B cell (primary cell): ENCODE results near the gene FADS1. TPM values are rescaled to one million over a fixed set of nuclear protein-coding genes. Genes with fewer than 3 reads are reported as not detected.

Source experiments
- ATAC-seq: fragments of 200-7000 bp; cut with Tn5 transposase; one replicate; pipeline ENCODE4 v1.10.0; 2021; ENCODE audit warnings: low read depth, mild to moderate bottlenecking, moderate number of reproducible peaks, moderate library complexity
- CTCF ChIA-PET: fragments of 350-600 bp; sonication (Branson Sonifier 250); formaldehyde crosslinking; loops from one replicate; lab custom pipeline; 2021; ENCODE audit warnings: antibody characterized with exemption, inconsistent platforms; lab: Charles Lee
- POLR2A ChIA-PET: fragments of 350-600 bp; sonication (Branson Sonifier 250); formaldehyde crosslinking; loops from one replicate; lab custom pipeline; 2021; ENCODE audit warnings: antibody characterized with exemption; lab: Charles Lee
- DNase-seq: peaks from one replicate; pipeline ENCODE4 v3.0.0; 2013
- H2AFZ ChIP-seq: 2 replicates; pipeline ENCODE4 v1.6.1; 2012; ENCODE audit warnings: mild to moderate bottlenecking, low read depth, low read length; ENCODE audit not compliant: insufficient read depth, poor library complexity, severe bottlenecking
- H3K27ac ChIP-seq, 2 donors: 1 replicate in 1 of 2; 2 replicates in 1 of 2; pipeline ENCODE4 v1.5.1; 2012 to 2013; ENCODE audit warnings: low read length in 2 of 2, mild to moderate bottlenecking in 2 of 2, moderate library complexity in 1 of 2
- H3K27me3 ChIP-seq, 4 experiments: fragments of 200-600 bp in 1 of 4; sonication (generic) in 1 of 4; replicated peaks in 1 of 4; 1 replicate in 2 of 4; 2 replicates in 2 of 4; pipeline versions ENCODE4 v1.6.1 to v1.7.0; 2013 to 2016; ENCODE audit warnings: low read length in 3 of 4, mild to moderate bottlenecking in 2 of 4, mixed read lengths in 1 of 4, moderate library complexity in 1 of 4; ENCODE audit not compliant: insufficient read depth in 4 of 4, control insufficient read depth in 3 of 4; ENCODE audit errors: control extremely low read depth in 1 of 4
- H3K36me3 ChIP-seq, 2 experiments: replicated peaks in 1 of 2; 1 replicate in 1 of 2; 2 replicates in 1 of 2; pipeline versions ENCODE4 v1.6.1 to v1.7.1; 2013; ENCODE audit warnings: low read length in 1 of 2; ENCODE audit not compliant: insufficient read depth in 2 of 2, control insufficient read depth in 1 of 2; ENCODE audit errors: control extremely low read depth in 1 of 2, extremely low read depth in 1 of 2
- H3K4me1 ChIP-seq, 2 donors: fragments of 200-600 bp in 1 of 2; sonication (generic) in 1 of 2; 1 replicate in 1 of 2; 2 replicates in 1 of 2; pipeline versions ENCODE4 v1.5.1 to v1.6.1; 2013 to 2017; ENCODE audit warnings: low read length in 2 of 2; ENCODE audit not compliant: control insufficient read depth in 2 of 2, insufficient read depth in 2 of 2
- H3K4me2 ChIP-seq: replicated peaks from 2 replicates; pipeline ENCODE3; 2012; ENCODE audit warnings: mild to moderate bottlenecking, low read depth, low read length; ENCODE audit not compliant: poor library complexity, severe bottlenecking
- H3K4me3 ChIP-seq, 5 experiments: fragments of 200-600 bp in 1 of 5; sonication (generic) in 1 of 5; 1 replicate in 3 of 5; 2 replicates in 2 of 5; pipeline versions ENCODE4 v1.5.1 to v1.7.0; 2011 to 2016; ENCODE audit warnings: low read length in 4 of 5, mild to moderate bottlenecking in 4 of 5, low read depth in 2 of 5, control low read depth in 1 of 5, moderate library complexity in 1 of 5; ENCODE audit not compliant: insufficient read depth in 1 of 5; ENCODE audit errors: control extremely low read depth in 1 of 5, extremely low read depth in 1 of 5
- H3K79me2 ChIP-seq: fragments of 200-600 bp; sonication (generic); one replicate; pipeline ENCODE4 v1.6.0; 2016; ENCODE audit warnings: low read length; ENCODE audit not compliant: control insufficient read depth, insufficient read depth
- H3K9ac ChIP-seq: fragments of 200-600 bp; sonication (generic); 2 replicates; pipeline ENCODE4 v1.6.1; 2017; ENCODE audit warnings: mild to moderate bottlenecking, low read length, moderate library complexity
- H3K9me3 ChIP-seq, 3 donors: one replicate each; pipeline versions ENCODE4 v1.6.1 to v1.7.1; 2013; ENCODE audit warnings: low read length in 2 of 3; ENCODE audit not compliant: control insufficient read depth in 2 of 3, insufficient read depth in 1 of 3; ENCODE audit errors: control extremely low read depth in 1 of 3
- H4K20me1 ChIP-seq: 2 replicates; pipeline ENCODE4 v1.6.0; 2012; ENCODE audit warnings: mild to moderate bottlenecking, low read length; ENCODE audit not compliant: insufficient read depth, control insufficient read depth, poor library complexity, severe bottlenecking
- H3K27ac Mint-ChIP-seq: one replicate; pipeline ENCODE4 v1.8.0; 2021; ENCODE audit warnings: mixed read lengths
- H3K27me3 Mint-ChIP-seq: one replicate; pipeline ENCODE4 v1.8.0; 2021; ENCODE audit warnings: mixed read lengths
- H3K4me1 Mint-ChIP-seq: one replicate; pipeline ENCODE4 v1.8.0; 2021; ENCODE audit warnings: mixed read lengths
- H3K4me3 Mint-ChIP-seq: one replicate; pipeline ENCODE4 v1.8.0; 2021; ENCODE audit warnings: mixed read lengths
- H3K9me3 Mint-ChIP-seq: one replicate; pipeline ENCODE4 v1.8.0; 2022; ENCODE audit warnings: mixed read lengths; ENCODE audit not compliant: insufficient read depth
- EZH2 ChIP-seq: IDR thresholded peaks from 2 replicates; pipeline ENCODE4 v1.6.1; 2012; ENCODE audit warnings: borderline replicate concordance, low read depth, mild to moderate bottlenecking, moderate library complexity, low read length; ENCODE audit not compliant: insufficient read depth, poor library complexity, severe bottlenecking
- WGBS: methylation state at CpG from one replicate; pipeline ENCODE4 v1.1.5; 2013; ENCODE audit warnings: missing lambda C conversion rate; ENCODE audit not compliant: insufficient coverage; 5-methylcytosine and 5-hydroxymethylcytosine counted together
- intact Hi-C: fragments of 100-400 bp; cut with micrococcal nuclease; formaldehyde crosslinking; loops from one replicate; pipeline ENCODE4 v1.10.0; 2022
- polyA plus RNA-seq: library from polyadenylated mRNA; depleted of rRNA; stranded (reverse); fragments of >200 nt; gene quantifications from 2 replicates; pipeline ENCODE4 v1.2.3, GENCODE V29; 2012
- total RNA-seq, 2 donors: library from RNA; stranded (reverse); fragments of 120-200 nt in 1 of 2; gene quantifications; 1 replicate in 1 of 2; 2 replicates in 1 of 2; pipeline versions ENCODE4 v1.2.3 to v1.2.4, GENCODE V29; 2013 to 2022
- TF ChIP-seq, protein P1 (sequence below): fragments of 200-600 bp; IDR thresholded peaks from one replicate; pipeline ENCODE4 v1.8.0; 2022; ENCODE audit warnings: antibody characterized with exemption, mild to moderate bottlenecking

FADS1 gene
- total and polyA plus RNA-seq, 2 donors (not counting 1 experiment from before 2014, with no cell fraction given) = 0.39 to 15.6 TPM

DNA sequence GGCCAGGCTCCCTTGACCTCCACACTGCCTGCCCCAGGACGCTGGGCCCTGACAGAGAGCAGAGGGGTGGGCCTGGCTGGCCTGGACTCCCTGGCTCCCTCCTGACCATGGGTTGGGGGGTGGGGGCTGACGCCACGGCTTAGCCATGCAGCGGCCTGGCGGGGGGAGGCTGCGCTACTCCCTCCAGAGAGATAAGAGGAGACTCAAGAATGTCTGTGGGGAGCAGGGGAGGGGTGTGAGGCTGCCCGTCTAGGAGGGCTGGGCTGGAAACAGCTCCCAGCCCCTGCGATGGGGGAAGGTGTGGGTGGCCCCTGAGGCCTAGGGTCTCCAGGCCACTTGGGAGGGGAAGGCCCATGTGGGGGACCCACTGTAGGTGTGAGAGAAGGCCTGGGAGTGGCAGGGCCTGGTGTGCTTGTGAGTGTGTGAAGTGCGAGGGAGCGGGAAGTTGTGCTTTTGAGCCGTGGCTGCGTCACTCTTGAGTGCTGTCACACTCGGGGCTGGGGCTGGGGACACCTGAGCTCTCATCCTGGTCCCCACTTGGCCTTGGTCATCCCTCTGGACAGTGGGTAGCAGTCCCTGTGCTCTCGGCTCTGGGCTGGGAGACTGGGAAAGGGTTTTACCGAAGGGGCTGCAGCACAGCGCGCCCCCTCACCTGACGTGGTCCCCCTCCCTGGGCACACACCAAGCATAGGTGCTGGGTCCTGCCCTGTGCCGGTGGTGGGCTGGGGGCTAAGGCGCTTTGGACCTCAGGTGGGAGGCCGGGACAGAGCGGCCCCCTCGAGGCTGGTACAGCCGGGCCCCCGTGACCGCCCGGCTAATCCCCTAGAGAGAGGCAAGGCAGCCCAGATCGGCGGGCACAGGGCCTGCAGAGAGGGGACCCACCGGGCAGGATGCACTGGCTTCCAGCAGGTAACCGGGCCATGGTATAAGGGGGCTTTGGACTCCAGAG, 62.0 kb downstream of the FADS1 start:
- ATAC-seq (no peak), DNase-seq (no peak)
- Histone ChIP-seq H2AFZ (no peak overlapping the region), H4K20me1 (no peaks in the 10 kb centered on the region), H3K4me2 (no peak overlapping the region), H3K36me3 (no peaks in the 10 kb centered on the region), H3K79me2 (no peaks in the 10 kb centered on the region), H3K27me3 (peaks cover 0 to 36% (median 19%) of the 10 kb centered on the region in 4 experiments), H3K4me1 (peaks cover 12 to 16% of the 10 kb centered on the region in 2 donors), H3K9me3 (no peaks in the 10 kb centered on the region), H3K9ac (no peak overlapping the region), H3K27ac (no peak overlapping the region), H3K4me3 (no peak overlapping the region)
- TF ChIP-seq, protein P1, sequence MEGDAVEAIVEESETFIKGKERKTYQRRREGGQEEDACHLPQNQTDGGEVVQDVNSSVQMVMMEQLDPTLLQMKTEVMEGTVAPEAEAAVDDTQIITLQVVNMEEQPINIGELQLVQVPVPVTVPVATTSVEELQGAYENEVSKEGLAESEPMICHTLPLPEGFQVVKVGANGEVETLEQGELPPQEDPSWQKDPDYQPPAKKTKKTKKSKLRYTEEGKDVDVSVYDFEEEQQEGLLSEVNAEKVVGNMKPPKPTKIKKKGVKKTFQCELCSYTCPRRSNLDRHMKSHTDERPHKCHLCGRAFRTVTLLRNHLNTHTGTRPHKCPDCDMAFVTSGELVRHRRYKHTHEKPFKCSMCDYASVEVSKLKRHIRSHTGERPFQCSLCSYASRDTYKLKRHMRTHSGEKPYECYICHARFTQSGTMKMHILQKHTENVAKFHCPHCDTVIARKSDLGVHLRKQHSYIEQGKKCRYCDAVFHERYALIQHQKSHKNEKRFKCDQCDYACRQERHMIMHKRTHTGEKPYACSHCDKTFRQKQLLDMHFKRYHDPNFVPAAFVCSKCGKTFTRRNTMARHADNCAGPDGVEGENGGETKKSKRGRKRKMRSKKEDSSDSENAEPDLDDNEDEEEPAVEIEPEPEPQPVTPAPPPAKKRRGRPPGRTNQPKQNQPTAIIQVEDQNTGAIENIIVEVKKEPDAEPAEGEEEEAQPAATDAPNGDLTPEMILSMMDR = no peak
- TF ChIP-seq EZH2 = no peak
- H3K4me1 Mint-ChIP-seq = peaks cover 14% of the 10 kb centered on the region
- WGBS = 88% methylated on average over 29 of the region's 31 CpGs
- H3K4me3 Mint-ChIP-seq = no peak overlapping the region
- no peak overlapping the region for H3K27ac Mint-ChIP-seq
- peaks cover 28% of the 10 kb centered on the region for H3K27me3 Mint-ChIP-seq
- ChIA-PET POLR2A (no interaction called here), CTCF (no interaction called here)
- intact Hi-C loops = no loop called here
- H3K9me3 Mint-ChIP-seq = no peaks in the 10 kb centered on the region

DNA sequence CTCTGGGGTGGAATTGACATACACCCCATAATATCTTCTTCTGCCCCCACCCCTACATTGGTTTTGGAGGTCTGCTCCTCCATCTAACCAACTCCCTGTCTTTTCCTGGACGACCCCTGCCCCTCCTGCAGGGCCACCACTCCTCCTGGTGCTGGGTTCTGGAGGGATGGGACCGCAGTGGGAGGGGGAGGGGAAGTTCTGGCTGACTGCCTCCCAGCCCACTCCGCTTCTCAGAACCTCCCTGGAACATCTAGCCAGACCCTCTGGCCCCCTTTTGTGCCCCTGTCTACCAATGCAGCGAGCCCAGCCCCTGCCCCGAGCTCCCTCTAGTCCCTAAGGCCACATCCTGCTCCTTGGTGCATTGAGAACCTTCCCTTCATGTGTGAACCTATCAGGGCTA, 63.1 kb downstream of the FADS1 start:
- no peaks in the 10 kb centered on the region for H3K79me2 ChIP-seq
- H3K9ac ChIP-seq = no peak overlapping the region
- Mint-ChIP-seq H3K4me3 (peak overlapping the region; percentile 55), H3K27ac (no peak overlapping the region), H3K27me3 (peaks cover 33% of the 10 kb centered on the region), H3K9me3 (no peaks in the 10 kb centered on the region), H3K4me1 (peaks cover 14% of the 10 kb centered on the region)
- H3K4me2 ChIP-seq = no peak overlapping the region
- no peak for ATAC-seq
- POLR2A ChIA-PET = no interaction called here
- no peak for TF ChIP-seq EZH2
- TF ChIP-seq, protein P1 = no peak
- CTCF ChIA-PET = interaction anchor here (0.7 to 1.7 kb wide), 3 partner anchors 37 to 354 kb away, joined by 4 to 10 read pairs (median 4); no protein-coding TSS in a partner anchor
- H4K20me1 ChIP-seq = no peaks in the 10 kb centered on the region
- WGBS = 84% methylated on average over 3 of the region's 5 CpGs
- no peak for DNase-seq
- no peaks in the 10 kb centered on the region for H3K9me3 ChIP-seq
- intact Hi-C loops = no loop called here
- H3K27me3 ChIP-seq = peaks cover 0 to 45% (median 20%) of the 10 kb centered on the region in 4 experiments
- no peak overlapping the region for H3K4me3 ChIP-seq
- no peaks in the 10 kb centered on the region for H3K36me3 ChIP-seq
- peaks cover 12 to 16% of the 10 kb centered on the region in 2 donors for H3K4me1 ChIP-seq
- H2AFZ ChIP-seq = no peak overlapping the region
- no peak overlapping the region for H3K27ac ChIP-seq
